ENCODE results near the gene NDUFC1.
"Not testable (repeated sequence)": the region's sequence is repeated elsewhere in the genome, so short reads cannot be mapped to it uniquely, and the experiment has no call there.

Gene NDUFC1

DNA sequence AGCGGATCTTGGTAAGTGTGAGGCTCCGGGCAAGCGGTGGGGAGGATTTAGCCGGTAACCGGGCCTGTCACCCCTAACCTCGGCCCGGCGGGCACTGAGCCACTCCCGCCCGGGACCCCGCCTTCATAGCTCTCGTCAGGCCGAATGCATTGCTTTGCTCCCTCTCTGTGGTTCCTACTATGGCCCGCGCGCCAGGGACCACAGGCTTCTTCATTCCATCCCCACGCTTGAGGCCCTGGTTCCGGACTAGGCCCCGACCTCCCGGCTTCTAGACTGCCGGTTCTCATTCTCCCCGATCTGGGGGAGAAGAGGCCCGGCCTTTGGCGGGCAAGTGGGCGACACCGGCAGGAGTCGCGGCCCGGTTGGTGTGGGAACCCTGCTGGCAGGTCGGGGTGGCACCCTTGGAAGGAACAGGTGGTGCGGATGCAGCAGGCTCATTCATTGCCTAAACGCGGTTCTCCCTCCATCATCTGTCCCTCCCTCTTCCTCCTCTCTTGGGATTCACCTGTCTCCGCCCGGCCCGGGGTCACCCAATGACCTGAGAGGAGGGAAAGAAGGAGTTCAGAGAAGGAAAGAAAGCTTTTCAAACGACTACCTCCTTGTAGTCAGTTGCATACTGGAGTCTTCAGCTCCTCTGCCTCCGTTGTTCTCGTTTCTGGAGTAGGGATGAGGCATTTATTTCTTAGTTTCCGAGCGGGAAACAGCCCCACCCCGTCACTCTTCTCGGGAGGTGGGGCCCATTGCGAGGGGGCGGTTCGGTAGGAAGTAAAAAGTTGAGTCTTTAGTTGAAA is at the start of gene NDUFC1:
NDUFC1 (minus strand) TSS at position 657 of the 791 bp plus-strand sequence. CDS start 6,679 bp downstream, outside the sequence.
- DNase-seq: peak; percentile 74

DNA sequence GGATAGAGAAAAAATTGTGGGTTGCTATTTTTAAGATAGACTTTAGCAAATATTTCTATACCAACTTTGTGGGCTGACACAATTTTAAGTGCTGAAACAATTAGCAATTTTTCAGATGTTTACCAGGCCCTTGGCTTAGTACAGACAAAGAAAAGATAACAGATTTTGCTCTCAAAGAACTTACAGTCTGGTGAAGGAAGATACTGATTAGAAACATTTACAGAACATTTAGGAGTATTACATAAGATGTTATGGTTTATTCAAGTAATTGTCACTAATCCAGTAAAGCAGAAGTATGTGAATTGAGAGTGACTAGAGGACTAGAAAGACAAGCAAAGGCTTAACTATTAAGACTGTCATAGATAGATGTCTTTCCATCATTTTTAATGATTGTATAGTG is 35.3 kb upstream of the NDUFC1 start:
- no peak for DNase-seq

DNA sequence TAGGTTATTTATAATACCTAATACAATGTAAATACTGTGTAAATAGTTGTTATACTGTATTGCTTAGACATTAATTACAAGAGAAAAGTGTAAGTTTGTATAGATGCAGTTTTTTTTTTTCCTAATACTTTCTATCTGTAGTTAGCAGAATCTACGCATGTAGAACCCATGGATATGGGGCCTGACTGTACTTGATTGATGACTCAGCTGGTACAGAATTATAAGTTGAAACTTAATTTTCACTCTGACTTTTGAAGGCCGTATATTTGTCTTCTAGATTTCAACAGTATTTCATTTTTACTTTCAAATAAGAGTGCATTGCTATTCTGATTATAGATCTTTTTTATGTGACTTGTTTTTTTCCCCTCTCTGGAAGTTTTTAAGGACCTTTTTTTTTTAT is 30.8 kb upstream of the NDUFC1 start:
- no peak for DNase-seq

DNA sequence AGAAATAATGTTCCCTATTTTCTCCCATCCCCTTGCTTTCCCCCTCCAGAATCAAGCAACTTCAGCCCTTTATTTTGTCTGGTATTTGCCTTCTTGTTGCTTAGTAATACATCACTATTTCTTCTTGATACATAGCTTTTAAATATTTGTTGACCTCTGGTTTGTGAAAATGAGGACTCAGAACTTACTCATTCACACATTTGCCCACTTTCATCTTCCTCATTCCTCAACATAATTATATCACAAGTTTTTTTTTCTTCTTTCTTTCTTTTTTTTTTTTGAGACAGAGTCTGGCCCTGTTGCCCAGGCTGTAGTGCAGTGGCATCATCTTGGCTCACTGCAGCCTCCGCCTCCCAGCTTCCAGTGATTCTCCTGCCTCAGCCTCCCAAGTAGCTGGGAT is 28.9 kb upstream of the NDUFC1 start:
- no peak for DNase-seq

DNA sequence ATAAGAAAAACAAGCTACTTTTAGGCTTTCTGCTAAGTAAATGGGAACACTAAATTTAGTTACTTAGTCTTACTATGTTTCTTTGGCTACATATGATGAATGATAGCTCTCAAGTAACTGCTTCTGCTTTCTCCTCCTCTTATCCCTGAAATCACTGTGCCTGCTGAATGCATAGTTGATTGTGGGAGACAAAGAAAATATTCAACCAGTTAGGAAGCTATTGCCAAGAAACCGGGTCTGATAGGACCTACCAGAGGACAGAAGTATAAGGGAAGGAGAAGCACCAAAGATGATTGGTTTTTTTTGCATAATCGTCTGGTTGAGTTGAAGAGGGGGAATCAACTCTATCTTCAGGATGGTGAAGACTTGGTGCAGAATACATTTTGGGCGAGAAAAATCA is 28.0 kb upstream of the NDUFC1 start:
- no peak for DNase-seq

DNA sequence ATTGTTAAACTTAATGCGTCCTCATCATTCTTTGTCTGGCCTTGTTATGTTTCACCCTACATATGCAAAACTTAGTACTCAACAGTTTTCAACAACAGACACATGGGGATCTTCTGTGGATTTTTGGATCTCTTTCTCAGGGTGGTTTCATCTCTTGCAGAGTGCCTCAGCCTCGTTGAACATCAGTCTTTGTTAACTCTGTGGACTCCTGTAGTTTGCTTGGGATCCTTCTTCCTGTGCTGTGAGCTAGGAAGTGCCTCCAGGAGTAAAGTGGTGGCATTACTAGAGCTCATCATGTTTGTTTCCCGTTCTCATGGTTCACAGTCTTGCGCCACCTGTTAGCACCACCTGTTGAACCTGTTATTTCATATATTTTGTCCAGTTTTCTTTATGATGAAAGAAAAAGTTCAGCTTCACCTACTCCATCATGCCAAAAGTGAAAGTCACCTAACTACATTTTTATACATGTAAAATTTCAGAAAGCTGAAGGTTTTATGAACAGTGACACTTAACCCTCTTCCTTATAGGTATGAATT is 27.5 kb upstream of the NDUFC1 start:
- no peak for DNase-seq

DNA sequence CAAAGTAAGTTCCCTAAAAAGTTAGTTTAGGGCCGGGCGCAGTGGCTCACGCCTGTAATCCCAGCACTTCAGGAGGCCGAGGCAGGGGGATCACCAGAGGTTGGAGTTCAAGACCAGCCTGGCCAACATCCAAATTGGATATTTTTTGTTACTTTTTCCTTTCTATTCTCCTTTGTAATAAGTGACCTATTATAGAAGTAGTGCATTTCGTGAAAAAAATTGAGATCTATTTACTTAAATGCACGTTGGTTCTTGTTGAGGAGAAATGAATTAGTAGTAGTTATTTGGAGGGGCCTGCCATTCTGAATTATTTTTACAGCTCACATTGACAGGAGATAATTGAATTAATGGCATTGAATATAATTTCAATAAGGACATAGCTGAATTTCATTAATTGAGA is 22.3 kb upstream of the NDUFC1 start:
- no peak for DNase-seq

DNA sequence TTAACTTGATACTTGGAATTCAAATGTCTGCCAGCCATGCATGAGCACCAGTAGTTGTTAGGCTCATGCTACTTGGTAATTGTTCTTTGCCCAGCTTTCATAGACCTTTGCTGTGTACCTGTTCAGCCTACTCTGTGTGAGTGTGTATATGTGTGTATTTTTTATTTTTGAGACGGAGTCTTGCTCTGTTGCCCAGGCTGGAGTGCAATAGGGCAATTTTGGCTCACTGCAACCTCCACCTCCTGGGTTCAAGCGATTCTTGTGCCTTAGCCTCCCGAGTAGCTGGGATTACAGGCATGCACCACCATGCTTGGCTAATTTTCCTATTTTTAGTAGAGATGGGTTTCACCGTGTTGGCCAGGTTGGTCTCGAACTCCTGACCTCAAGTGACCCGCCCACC is 20.3 kb upstream of the NDUFC1 start:
- DNase-seq: not testable (repeated sequence)

DNA sequence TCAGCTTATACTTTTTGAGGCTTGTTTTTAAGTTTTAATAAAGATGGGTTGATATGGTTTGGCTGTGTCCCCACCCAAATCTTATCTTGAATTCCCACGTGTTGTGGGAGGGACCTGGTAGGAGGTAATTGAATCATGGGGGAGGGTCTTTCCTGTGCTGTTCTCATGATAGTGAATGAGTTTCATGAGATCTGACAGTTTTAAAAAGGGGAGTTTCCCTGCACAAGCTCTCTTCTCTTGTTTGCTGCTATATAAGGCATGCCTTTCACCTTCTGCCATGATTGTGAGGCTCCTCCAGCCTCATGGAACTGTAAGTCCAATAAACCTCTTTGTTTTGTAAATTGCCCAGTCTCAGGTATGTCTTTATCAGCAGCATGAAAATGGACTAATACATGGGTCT is 19.8 kb upstream of the NDUFC1 start:
- DNase-seq: not testable (repeated sequence)

DNA sequence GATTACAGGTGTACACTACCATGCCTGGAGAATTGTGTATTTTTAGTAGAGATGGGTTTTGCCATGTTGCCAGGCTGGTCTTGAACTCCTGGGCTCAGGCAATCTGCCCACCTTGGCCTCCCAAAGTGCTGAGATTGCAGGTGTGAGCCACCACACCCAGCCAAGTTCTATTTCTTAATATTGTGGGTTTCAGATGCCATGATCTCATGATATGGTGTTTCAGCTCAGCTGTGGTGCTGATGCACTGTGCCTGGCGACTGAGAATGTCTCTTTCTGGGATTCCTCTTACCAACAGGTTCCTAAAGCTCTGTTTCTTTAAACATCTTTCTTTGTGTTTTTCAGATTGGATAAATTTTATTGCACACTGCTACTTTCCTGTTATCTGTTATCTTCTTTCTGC is 17.3 kb upstream of the NDUFC1 start:
- DNase-seq: no peak

DNA sequence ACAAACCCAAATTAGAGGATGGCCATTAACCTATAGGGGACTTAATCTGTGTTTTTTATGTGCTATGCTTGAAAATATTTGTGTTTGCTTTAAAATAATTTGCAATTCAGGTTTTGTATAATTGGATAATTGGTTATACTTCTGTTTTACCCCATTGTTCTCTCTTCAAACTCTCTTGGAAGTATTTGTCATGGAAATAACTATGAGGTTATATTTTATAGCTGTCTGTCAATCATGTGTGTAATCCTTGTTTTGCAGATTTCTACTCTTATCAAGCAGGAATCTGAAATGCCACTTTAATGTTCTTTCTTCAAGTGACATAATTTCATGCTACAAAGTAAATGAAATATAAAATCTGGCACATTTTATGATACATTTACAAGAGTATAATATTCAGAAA is 15.4 kb upstream of the NDUFC1 start:
- no peak for DNase-seq

DNA sequence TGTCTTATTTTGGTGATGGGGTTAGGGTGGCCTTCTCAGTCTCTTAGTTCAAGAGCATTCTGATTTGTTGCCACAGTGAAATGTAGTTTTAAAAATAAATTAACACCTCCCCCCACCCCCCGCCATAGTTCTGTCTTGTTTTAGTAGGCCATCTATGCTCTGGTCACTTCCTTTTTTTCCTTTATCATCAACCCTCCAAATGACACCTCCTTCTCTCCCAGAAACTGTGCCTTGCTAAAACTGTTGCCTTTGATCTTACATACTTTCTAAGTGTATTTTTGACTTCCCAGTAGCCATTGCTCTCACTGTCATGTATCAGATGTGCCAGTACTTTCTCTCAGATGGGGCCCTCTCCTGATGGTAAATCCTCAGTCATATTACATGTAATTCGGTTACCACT is 14.5 kb upstream of the NDUFC1 start:
- DNase-seq: no peak

DNA sequence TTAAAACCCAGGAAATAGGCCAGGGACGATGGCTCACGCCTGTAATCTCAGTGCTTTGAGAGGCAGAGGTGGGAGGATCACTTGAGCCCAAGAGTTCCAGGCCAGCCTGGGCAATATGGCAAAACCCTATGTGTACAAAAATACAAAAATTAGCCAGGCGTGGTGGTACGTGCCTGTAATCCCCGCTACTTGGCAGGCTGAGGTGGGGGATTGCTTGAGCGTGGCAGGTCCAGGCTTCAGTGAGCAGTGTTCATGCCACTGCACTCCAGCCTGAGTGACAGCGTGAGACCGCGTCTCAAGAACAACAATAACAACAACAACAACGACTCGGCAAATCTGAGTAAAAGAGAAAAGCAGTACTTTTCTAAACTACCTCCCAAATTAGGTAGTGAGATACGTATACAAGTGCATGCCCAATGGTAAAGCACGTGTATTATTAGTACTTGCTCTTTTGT is 13.0 kb upstream of the NDUFC1 start:
- DNase-seq: no peak

DNA sequence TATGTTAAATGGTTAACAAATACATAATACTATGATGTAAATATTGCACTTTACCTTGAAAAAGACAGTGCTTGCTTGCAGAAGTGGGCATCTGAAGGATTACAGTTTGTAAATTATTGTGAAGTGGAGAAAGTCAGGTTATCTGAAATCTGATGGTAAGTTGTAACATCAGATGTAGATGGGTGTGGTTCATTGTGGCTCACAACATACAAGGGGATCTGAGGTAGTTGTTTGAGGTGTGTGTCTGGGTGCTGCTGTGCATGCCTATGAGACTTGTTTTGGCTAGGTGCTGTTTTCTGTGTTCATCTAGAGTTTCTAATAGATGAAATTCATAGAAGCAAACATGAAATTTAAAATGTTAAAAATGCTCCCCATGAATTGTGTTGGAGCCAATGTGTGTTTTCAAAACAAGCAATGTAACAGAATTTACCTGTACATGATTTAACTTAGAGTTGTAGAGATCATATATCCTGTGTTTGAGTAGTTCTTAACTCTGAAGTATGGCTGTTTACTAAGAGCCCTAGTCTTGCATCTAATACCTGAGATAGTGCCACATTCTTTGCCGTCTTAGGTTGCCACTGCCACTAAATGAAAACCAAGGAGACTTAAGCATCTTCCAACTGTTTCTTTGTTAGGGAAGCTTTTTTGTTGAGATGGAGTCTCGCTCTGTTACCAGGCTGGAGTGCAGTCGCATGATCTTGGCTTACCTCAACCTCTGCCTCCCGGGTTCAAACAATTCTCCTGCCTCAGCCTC is 11.9 kb upstream of the NDUFC1 start:
- no peak for DNase-seq

DNA sequence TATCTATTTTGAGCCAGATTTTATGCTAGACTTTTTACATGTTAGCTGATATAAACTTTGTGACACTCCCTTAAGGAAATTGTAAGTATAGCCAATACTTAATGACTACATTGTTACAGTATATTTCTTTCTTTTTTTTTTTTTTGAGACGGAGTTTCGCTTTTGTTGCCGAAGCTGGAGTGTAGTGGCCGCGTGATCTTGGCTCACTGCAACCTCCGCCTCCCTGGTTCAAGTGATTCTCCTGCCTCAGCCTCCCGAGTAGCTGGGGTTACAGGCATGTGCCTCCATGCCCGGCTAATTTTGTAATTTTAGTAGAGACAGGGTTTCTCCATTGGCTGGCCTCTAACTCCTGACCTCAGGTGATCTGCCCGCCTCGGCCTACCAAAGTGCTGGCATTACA is 11.1 kb upstream of the NDUFC1 start:
- not testable (repeated sequence) for DNase-seq

DNA sequence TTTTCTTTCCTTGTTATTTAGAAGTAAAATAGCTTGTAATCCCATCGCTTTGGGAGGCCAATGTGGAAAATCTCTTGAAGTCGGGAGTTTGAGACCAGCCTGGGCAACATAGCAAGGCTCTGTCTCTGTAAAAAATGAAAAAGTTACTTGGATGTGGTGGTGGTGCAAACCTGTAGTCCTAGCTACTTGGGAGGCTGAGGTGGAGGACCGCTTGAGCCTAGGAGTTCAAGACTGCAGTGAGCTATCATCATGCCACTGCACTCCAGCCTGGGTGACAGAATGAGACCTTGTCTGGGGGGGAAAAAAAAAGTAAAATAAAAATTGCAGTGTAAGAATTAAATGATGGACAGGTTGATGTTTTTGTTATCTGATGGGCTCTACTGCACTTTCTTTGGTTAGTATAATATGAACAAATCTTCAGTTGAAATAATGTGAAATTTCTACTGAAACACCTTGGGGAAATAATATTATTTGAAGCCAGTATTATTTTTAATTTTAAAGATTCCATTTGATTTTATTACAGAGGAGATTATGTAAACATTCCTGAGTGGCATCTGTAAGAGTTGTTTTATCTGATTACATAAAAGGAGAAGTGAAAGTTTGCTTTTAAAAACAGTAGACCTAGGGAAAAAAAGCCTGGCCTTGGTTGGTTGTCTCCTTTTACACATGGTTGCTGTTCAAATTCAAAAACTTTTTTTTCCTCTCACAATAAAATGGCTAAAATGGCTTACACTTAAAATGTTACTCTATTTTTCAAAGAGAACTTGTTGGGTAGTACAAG is 10.5 kb upstream of the NDUFC1 start:
- DNase-seq: no peak

DNA sequence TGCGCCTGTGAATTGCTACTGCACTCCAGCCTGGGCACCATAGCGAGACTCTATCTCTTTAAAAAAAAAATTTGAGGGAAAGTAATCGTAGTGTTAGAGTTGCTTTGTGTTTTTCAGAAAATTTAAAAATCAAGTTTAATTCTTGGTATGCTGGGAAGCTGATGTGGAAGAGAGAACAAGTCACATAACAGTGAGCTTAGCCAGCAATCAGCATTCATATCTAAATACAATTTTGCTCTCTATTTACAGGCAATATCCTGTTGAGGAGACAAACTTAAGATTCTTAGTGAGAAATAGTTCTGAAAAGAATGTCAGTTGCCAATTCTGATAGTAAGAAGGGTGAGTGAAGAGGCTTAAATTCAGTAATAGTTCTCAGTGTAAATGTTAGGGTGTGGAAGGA is 9.6 kb upstream of the NDUFC1 start:
- no peak for DNase-seq

DNA sequence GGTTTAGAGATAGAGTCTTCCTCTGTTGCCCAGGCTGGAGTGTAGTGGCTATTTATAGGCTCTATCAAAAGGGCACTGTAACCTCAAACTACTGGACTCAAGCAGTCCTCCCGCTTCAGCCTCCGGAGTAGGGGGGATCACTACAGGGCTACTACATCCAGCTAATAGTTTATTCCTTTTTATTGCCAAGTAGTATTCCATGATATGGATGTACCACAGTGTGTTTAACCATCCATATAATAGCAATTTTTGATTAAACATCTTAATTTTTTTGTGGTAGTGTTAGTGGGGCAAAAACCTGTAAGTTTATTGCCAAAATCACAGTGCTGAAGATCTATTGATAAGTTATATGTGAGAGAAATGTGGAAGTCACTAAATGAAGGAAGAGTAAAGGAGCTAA is 2.6 kb upstream of the NDUFC1 start:
- no peak for DNase-seq

DNA sequence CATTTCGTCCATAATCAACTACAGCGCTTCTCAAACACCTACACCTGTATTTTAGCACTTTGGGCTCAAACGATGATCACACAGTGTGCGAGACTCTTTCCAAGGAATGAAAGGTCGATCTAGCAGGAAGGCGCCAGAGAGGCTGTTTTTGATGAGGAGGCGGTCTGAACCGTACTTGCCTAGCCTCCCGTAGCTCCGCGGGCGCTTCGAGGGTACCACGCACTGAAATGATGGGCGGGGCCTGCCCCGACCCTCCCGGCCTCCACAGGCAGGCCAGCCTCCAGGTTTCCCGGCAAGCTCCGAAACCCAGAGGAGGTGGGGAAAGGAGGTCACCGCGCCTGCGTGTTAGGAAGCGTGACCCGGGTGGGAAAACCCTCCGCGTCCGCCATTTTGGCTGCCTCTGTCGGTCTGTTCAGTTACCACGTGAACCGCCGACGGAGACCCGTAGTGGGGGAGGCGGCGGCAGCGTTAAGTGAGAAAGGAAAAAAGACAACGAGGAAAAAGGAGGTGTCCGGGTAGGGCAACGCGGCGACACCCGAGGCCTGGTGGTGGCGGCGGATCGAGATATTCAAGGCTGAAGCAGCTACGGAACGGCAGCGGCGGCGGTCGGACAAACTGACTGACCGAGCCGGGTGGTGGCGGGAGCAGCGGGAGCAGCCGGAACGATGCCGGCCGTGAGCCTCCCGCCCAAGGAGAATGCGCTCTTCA is 1.0 kb downstream of the NDUFC1 start, which contains the start of gene NAA15:
NAA15 (plus strand) TSS at position 393 of the 708 bp plus-strand sequence; CDS start at position 666, 273 bp downstream.
- peak; percentile 98 for DNase-seq

DNA sequence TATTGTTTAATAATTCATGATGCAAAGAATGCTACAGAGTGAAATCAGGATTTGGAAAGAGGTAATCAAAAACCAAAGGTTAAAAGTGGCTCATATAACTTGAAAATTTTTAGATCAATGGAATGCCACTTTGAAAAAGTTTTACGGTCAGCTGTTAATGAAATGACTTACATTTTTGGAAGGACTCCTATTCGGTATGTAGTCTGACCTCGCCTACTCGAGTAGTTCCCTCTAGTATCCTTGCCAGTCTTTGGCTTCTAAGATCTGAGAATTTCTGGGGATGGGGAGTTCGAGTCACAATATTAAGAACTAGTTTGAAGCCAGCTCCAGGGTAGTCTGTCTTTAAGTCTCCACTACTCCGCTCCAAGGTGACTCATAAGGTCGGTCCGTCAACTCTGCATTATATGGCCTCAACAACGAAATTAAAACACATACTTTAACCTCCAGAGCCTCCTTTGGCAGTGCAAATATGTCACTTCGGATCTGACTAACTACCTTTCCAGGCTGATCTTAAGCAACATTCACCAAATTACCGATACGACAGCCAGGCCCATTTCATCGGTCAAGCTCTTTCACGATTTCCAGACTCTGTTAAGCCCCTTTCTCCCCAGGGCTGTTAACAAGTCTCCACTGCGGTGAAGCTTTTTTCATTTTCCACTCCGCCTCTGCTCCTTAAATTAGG is 1.7 kb downstream of the NDUFC1 start:
- DNase-seq: peak; percentile 60

DNA sequence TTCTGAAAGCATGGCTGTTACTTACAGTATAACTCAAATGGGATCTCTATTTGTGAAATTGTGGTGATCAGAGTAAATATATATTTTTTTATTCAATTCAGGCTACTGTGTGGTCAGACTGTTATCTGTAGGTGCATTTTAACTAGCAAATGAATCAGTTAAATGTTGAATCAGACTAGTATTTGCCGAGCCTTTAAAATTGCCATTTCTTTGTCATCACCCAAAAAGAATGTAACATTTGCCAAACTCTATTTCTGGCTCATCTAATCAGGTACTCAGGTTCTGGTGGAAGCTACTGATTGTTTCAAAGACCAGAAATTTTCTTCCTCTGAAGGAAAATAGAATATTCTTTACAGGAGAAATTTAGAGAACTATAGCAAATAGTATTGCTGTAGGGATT is 2.7 kb downstream of the NDUFC1 start:
- no peak for DNase-seq

DNA sequence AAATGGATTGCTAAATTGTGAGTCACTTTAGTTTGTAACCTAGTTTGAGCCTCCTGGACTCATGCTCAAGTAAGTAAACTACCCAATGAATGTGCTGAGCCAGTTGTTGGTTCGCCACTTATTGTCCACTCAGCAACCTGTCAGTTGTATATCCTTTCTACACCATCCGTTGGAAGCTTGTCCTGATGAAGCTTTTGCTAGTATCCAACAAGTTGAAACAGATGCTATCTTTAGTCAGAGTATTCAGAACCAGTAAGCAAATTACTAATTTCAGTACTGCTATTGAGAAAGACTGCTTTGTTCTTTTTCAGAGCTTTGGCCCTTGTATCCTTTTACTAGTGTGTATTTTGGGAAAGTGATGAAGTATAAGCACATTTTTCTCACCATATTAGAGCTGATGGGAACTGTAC is 5.3 kb downstream of the NDUFC1 start:
- DNase-seq: no peak

Measured in DMS53 (cell line).